HG02938 (cell line): ENCODE data around the gene MAP3K13.
"Not testable (repeated sequence)": the region's sequence is repeated elsewhere in the genome, so short reads cannot be mapped to it uniquely, and the experiment has no call there.

ENCODE experiments used
- ATAC-seq: cut with Tn5 transposase; IDR thresholded peaks from one replicate; pipeline ENCODE4 v1.9.1; 2021; ENCODE audit warnings: mild to moderate bottlenecking, moderate library complexity; ENCODE audit not compliant: unreplicated experiment

The MAP3K13 gene

GRCh38 chr3:185393055-185393454 is 30.1 kb downstream of the MAP3K13 start:
- no peak for ATAC-seq

- no peak for ATAC-seq
Observed at GRCh38 chr3:185397676-185398075, 34.7 kb downstream of the MAP3K13 start.

GRCh38 chr3:185399737-185400667 is 37.1 kb downstream of the MAP3K13 start:
- ATAC-seq = no peak

- no peak for ATAC-seq
Observed at GRCh38 chr3:185400866-185401265, 37.9 kb downstream of the MAP3K13 start.

- ATAC-seq = no peak
Observed at GRCh38 chr3:185401319-185401955, 38.5 kb downstream of the MAP3K13 start.

- no peak for ATAC-seq
Observed at GRCh38 chr3:185402561-185402960, 39.6 kb downstream of the MAP3K13 start.

- ATAC-seq = no peak
Observed at GRCh38 chr3:185403002-185403401, 40.1 kb downstream of the MAP3K13 start.

- no peak for ATAC-seq
Observed at GRCh38 chr3:185405243-185405642, 42.3 kb downstream of the MAP3K13 start.

- no peak for ATAC-seq
Observed at GRCh38 chr3:185405664-185406063, 42.7 kb downstream of the MAP3K13 start.

GRCh38 chr3:185406121-185406620 is 43.2 kb downstream of the MAP3K13 start:
- no peak for ATAC-seq

- no peak for ATAC-seq
Observed at GRCh38 chr3:185409957-185410356, 47.0 kb downstream of the MAP3K13 start.

GRCh38 chr3:185411133-185411532 is 48.2 kb downstream of the MAP3K13 start:
- ATAC-seq = no peak

- no peak for ATAC-seq
Observed at GRCh38 chr3:185416513-185416912, 53.6 kb downstream of the MAP3K13 start.

- ATAC-seq = not testable (repeated sequence)
Observed at GRCh38 chr3:185418561-185418977, 55.6 kb downstream of the MAP3K13 start.

GRCh38 chr3:185420762-185421161 is 57.8 kb downstream of the MAP3K13 start:
- no peak for ATAC-seq

- ATAC-seq = no peak
Observed at GRCh38 chr3:185421577-185422232, 58.8 kb downstream of the MAP3K13 start.

GRCh38 chr3:185422677-185423076 is 59.7 kb downstream of the MAP3K13 start:
- no peak for ATAC-seq

- no peak for ATAC-seq
Observed at GRCh38 chr3:185423178-185423577, 60.2 kb downstream of the MAP3K13 start.

GRCh38 chr3:185424435-185424834 is 61.5 kb downstream of the MAP3K13 start:
- ATAC-seq = no peak

GRCh38 chr3:185430375-185430774 is 67.4 kb downstream of the MAP3K13 start:
- no peak for ATAC-seq

GRCh38 chr3:185439745-185440466 is 77.0 kb downstream of the MAP3K13 start:
- ATAC-seq = no peak
